ENCODE measurements around the gene AUTS2. TPM values are rescaled to one million over a fixed set of nuclear protein-coding genes. Genes with fewer than 3 reads are reported as not detected.

AUTS2 gene
- total and polyA plus RNA-seq, 4 donors: 4.9 to 24.4 (median 7.0) TPM

DNA sequence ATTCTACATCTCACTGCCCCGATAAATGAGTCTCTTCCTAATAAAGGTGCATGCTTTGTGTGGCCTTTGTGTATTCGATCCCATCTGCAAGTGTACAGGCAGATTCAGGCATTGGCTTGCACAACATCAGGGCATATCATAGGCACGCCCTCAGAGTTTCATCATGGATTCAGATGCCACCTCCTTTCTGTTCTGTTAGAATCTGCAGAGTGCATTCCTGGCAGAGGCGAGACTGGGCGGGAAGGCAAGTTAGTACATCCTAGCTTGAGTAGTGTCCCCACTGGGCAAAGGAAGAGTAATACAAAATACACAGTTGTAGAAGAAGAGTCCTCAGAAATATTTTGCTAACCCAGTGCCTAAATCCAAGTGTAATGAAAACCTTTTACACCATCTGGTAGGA lies 1187.2 kb downstream of the AUTS2 start (continued):
- TF ChIP-seq ZBTB33 (IDR thresholded peaks at IDR 0.05): no peak
- TF ChIP-seq JUND (IDR thresholded peaks at IDR 0.05): no peak
- TF ChIP-seq HNF4A (conservative IDR thresholded peaks at IDR 0.05): no peak
- no peak for TF ChIP-seq RXRA (IDR thresholded peaks at IDR 0.05)
- TF ChIP-seq EGR1 (IDR thresholded peaks at IDR 0.05; ENCODE audit: low read depth in 2 of 2): no peak
- no peak for TF ChIP-seq TAF1 (conservative IDR thresholded peaks at IDR 0.05)

- H3K9me3 ChIP-seq (ENCODE audit: control insufficient read depth in 4 of 4, low read length in 3 of 4): no peaks in the 10 kb centered on the region
- WGBS: 95% methylated on average over 6 of the region's 6 CpGs
- peaks cover 20 to 75% (median 65%) of the 10 kb centered on the region in 4 donors for H3K36me3 ChIP-seq (ENCODE audit: control insufficient read depth in 4 of 4, insufficient read depth in 3 of 4, low read depth in 1 of 4, low read length in 3 of 4)
- H3K4me3 ChIP-seq (ENCODE audit: low read depth in 1 of 3, low read length in 3 of 3): no peak overlapping the region
- no peak for TF ChIP-seq EGR1 (IDR thresholded peaks at IDR 0.05; ENCODE audit: low read depth in 2 of 2)
- no peak for TF ChIP-seq GABPA (IDR thresholded peaks at IDR 0.05 in 1 of 2, conservative IDR thresholded peaks at IDR 0.05 in 1 of 2)
- H3K4me1 ChIP-seq (ENCODE audit: control insufficient read depth in 4 of 4, insufficient read depth in 4 of 4, low read length in 3 of 4): peaks cover 0 to 6% (median 5%) of the 10 kb centered on the region in 4 donors
- H3K27ac ChIP-seq (ENCODE audit: low read depth in 1 of 2, low read length in 2 of 2): no peak overlapping the region
- H3K9ac ChIP-seq (ENCODE audit: low read depth in 1 of 2, low read length in 2 of 2): no peak overlapping the region
- H3K27me3 ChIP-seq (ENCODE audit: control insufficient read depth in 4 of 4, insufficient read depth in 4 of 4, low read length in 3 of 4): no peaks in the 10 kb centered on the region
- DNase-seq (ENCODE audit: low spot score): no peak
Measured at GRCh38 chr7:70786076-70786475, 1187.8 kb downstream of the AUTS2 start.

DNA sequence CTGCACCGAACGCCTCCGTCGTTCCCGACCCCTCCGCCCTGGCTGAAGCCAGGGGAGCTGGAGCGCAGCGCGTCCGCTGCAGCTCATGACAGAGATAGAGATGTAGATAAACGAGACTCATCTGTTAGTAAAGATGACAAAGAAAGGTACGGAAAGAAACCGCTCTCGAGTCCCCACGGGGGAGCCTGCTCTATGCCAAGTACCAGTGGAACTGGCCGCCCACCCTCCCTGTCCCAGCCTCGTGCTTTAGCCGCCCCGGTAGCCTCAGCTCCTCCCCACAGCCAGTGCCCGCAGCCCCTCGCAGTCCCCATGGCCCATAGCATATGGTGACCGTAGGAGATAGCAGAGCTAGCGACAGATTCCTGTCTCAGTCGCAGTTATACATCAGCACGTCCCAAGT lies 1189.0 kb downstream of the AUTS2 start:
- WGBS: 94% methylated on average over 25 of the region's 25 CpGs
- H3K9ac ChIP-seq (ENCODE audit: low read depth in 1 of 2, low read length in 2 of 2): no peak overlapping the region
- DNase-seq (ENCODE audit: low spot score): no peak
- no peak for TF ChIP-seq FOXA2 (IDR thresholded peaks at IDR 0.05)
- no peak for TF ChIP-seq ZBTB33 (IDR thresholded peaks at IDR 0.05)
- no peak for TF ChIP-seq NR2F2 (IDR thresholded peaks at IDR 0.05)
- TF ChIP-seq HNF4G (IDR thresholded peaks at IDR 0.05): no peak
- no peak for TF ChIP-seq RAD21 (IDR thresholded peaks at IDR 0.05)
- no peak for TF ChIP-seq FOXA1 (IDR thresholded peaks at IDR 0.05)
- no peak for TF ChIP-seq MAX (IDR thresholded peaks at IDR 0.05)
- H3K4me3 ChIP-seq (ENCODE audit: low read depth in 1 of 3, low read length in 3 of 3): no peak overlapping the region
- no peaks in the 10 kb centered on the region for H3K4me1 ChIP-seq (ENCODE audit: control insufficient read depth in 4 of 4, insufficient read depth in 4 of 4, low read length in 3 of 4)
- H3K27ac ChIP-seq (ENCODE audit: low read depth in 1 of 2, low read length in 2 of 2): no peak overlapping the region
- H3K36me3 ChIP-seq (ENCODE audit: control insufficient read depth in 4 of 4, insufficient read depth in 3 of 4, low read depth in 1 of 4, low read length in 3 of 4): peaks cover 20 to 77% (median 69%) of the 10 kb centered on the region in 4 donors
- no peaks in the 10 kb centered on the region for H3K27me3 ChIP-seq (ENCODE audit: control insufficient read depth in 4 of 4, insufficient read depth in 4 of 4, low read length in 3 of 4)
- H3K9me3 ChIP-seq (ENCODE audit: control insufficient read depth in 4 of 4, low read length in 3 of 4): no peaks in the 10 kb centered on the region

DNA sequence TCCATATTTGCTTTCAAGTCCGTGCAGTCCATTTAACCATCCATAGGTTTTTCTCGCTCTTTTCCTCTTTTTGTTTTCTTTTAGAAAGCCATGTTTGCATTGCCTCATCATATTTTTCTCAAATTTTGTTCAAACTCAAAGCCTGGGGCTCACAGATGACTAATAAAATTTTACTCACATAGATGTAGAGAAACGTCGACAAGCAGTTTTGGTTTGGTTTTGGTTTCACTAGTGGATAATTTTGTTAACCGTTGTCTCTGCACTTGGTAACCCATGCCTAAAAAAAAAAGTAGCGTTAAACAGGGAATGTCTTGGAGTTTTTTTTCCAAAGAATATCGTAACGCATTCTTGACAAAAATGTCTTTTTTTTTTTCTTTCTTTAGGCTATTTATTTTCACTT lies 1189.5 kb downstream of the AUTS2 start:
- H3K27me3 ChIP-seq (ENCODE audit: control insufficient read depth in 4 of 4, insufficient read depth in 4 of 4, low read length in 3 of 4): no peaks in the 10 kb centered on the region
- H3K4me1 ChIP-seq (ENCODE audit: control insufficient read depth in 4 of 4, insufficient read depth in 4 of 4, low read length in 3 of 4): no peaks in the 10 kb centered on the region
- H3K9ac ChIP-seq (ENCODE audit: low read depth in 1 of 2, low read length in 2 of 2): no peak overlapping the region
- DNase-seq (ENCODE audit: low spot score): no peak
- no peaks in the 10 kb centered on the region for H3K9me3 ChIP-seq (ENCODE audit: control insufficient read depth in 4 of 4, low read length in 3 of 4)
- no peak overlapping the region for H3K27ac ChIP-seq (ENCODE audit: low read depth in 1 of 2, low read length in 2 of 2)
- WGBS: 94% methylated on average over 8 of the region's 8 CpGs
- no peak overlapping the region for H3K4me3 ChIP-seq (ENCODE audit: low read depth in 1 of 3, low read length in 3 of 3)
- peaks cover 20 to 76% (median 68%) of the 10 kb centered on the region in 4 donors for H3K36me3 ChIP-seq (ENCODE audit: control insufficient read depth in 4 of 4, insufficient read depth in 3 of 4, low read depth in 1 of 4, low read length in 3 of 4)
- TF ChIP-seq GABPA (IDR thresholded peaks at IDR 0.05 in 1 of 2, conservative IDR thresholded peaks at IDR 0.05 in 1 of 2) (no peak), HNF4A (conservative IDR thresholded peaks at IDR 0.05) (no peak), JUND (IDR thresholded peaks at IDR 0.05) (no peak), FOXA1 (IDR thresholded peaks at IDR 0.05) (no peak), HNF4G (IDR thresholded peaks at IDR 0.05) (no peak), TAF1 (conservative IDR thresholded peaks at IDR 0.05) (no peak), REST (IDR thresholded peaks at IDR 0.05) (no peak), YY1 (IDR thresholded peaks at IDR 0.05) (no peak), FOXA2 (IDR thresholded peaks at IDR 0.05) (no peak), ZBTB33 (IDR thresholded peaks at IDR 0.05) (no peak)
- TF ChIP-seq, protein P1, sequence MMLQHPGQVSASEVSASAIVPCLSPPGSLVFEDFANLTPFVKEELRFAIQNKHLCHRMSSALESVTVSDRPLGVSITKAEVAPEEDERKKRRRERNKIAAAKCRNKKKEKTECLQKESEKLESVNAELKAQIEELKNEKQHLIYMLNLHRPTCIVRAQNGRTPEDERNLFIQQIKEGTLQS (IDR thresholded peaks at IDR 0.05): no peak
